NCI-H345 treated with DMSO at 0.1 percent for 48 hours (cell line): ENCODE data around the gene SEPHS1.
"Not testable (repeated sequence)": the region's sequence is repeated elsewhere in the genome, so short reads cannot be mapped to it uniquely, and the experiment has no call there.

Experiments
- DNase-seq: peaks from one replicate; lab custom pipeline; 2025; ENCODE audit not compliant: unreplicated experiment; lab: John Stamatoyannopoulos, UW

Gene SEPHS1

DNA sequence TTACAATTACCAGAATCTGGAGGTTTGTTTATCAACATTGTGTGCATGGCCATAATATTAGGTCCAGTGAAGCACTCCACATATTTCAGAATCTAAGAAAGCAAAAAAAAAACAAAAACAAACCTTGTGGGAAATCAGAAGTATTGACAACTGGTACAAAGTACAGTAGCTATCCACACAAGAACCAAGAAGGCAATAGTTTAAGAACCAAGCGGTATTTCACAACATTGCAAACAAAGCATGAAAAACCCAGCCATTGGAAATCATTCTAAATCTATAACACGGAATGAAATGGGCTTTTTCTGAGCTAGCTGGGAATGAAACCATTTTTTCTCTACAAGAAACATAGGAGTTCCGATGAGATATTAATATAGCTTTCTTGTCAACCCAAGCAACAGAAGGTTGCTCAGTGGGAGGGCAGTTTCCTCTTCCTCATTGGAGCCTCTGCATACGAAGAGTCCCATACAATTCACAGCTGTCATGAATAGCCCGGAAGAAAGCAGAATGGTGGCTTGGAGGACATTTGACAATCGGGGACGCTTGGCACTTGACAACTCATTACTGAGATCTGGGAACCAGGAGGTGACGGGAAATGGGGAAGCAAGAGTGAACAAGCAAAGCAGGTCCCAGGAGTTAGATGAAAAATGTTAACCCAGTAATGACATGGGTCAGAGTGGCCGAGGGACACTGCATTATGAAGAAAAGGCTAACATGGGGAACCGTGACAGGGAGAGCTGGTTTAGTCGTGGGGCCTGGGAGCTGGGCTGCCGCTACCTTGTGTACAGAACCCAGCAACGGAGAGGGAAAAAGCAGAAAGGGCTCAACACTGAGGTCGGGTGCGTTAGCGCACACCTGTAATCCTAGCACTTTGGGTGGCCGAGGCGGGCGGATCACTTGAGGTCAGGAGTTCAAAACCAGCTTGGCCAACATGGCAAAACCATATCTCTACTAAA, 56.0 kb downstream of the SEPHS1 start:
- no peak for DNase-seq

DNA sequence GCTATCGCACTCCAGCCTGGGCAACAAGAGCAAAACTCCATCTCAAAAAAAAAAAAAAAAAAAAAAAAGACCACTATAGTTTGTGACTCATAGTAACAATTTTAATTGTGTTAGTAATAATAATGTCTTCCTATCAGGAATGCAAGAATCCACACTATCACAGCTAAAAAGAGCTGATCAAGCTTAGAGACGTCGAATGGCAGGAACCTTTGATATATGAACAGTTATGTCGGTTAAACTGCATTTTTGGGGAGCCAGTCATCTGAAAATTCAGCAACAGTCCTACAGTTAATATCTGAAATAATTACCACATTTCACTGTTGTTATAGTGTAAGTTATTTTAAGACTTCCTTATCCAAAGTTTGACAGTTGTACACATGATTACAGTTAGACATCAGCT, 57.0 kb downstream of the SEPHS1 start:
- no peak for DNase-seq

DNA sequence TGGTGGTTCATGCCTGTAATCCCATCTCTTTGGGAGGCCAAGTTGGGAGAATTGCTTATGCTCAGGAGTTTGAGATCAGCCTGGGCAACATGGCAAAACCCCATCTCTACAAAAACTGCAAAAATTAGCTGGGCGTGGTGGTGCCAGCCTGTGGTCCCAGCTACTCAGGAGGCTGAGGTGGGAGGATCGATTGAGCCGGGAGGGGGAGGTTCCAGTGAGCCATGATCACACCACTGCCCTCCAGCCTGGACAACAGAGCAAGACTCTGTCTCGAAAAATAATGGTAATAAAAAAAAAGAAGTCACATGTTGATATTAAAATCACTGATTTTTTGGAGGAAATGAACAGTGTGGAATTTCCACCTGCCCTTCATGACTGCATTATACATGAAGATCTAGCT, 64.0 kb downstream of the SEPHS1 start:
- DNase-seq: no peak

DNA sequence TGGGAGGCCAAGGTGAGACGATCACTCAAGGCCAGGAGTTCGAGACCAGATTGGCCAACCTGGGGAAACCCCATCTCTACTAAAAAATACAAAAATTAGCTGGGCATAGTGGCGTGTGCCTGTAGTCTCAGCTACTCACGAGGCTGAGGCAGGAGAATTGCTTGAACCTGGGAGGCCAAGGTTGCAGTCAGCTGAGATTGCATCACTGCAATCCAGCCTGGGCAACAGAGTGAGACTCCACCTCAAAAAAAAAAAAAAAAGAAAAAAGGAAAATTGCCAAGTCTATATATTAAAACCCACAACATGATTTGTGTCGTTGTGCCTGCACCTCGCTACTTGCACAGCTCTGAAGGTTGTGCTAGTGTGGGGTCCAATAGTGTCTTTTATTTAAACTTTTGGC, 65.7 kb downstream of the SEPHS1 start:
- DNase-seq: not testable (repeated sequence)

DNA sequence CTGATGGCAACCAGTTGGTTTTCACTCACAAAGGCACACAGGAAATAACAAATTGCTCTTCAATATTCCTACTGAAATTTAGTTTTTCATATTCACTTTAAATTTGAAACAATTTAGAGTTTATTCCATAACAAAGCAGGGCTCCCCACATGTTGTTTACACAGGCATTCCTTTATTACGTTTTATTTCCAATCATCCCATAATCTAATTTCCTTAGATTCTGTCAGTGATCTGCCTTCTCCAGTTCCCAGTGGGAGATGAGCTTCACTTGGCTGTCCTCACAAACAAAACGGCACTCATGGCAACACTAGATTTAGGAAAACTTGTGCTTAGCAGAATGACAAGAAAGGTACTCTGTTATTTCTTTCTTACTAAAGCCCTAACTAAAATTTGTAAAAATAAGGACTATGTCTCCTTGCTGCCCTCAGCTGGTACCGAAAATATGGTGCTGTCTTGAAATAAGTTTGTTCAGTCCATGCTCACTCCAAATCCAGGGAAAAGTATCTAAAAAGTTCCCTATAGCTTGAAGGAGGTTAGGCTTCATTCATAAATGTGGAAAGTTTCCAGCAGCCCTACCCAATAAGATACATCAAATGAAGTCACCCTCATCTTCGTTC, 71.2 kb downstream of the SEPHS1 start:
- DNase-seq: no peak

DNA sequence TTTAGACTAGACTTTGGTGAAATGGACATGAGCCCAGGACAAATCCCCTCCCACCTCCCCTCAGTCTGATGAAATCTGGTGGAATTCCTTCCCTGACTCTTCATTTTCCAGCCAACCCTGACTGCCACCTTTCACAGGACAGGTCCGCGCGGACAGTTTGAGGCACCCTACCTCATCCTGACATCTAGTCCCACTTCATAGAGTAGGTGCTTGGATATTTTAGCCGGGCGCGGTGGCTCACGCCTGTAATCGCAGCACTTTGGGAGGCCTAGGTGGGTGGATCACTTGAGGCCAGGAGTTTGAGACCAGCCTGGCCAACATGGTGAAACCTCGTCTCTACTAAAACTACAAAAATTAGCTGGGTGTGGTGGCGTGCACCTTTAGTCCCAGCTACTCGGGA, 71.9 kb downstream of the SEPHS1 start:
- DNase-seq: not testable (repeated sequence)

DNA sequence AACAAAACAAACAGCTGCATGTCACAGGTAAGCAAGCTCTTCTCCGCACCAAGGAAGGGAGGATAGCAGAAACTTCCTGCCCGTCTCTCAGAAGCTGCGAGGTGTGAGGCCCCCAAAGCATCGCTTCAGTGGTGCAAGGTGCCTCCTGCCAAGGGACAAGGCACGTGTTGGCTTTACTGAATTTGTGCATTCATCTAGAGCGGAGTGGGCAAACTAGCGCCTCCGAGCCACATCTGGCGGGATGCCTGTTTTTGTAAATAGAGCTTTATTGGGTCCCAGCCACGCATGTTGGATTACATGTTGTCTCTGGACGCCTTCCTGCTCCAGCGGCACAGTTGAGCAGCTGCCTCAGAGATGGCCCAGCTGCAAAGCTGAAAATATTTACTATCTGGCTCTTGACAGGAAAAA, 75.9 kb downstream of the SEPHS1 start:
- DNase-seq: no peak

DNA sequence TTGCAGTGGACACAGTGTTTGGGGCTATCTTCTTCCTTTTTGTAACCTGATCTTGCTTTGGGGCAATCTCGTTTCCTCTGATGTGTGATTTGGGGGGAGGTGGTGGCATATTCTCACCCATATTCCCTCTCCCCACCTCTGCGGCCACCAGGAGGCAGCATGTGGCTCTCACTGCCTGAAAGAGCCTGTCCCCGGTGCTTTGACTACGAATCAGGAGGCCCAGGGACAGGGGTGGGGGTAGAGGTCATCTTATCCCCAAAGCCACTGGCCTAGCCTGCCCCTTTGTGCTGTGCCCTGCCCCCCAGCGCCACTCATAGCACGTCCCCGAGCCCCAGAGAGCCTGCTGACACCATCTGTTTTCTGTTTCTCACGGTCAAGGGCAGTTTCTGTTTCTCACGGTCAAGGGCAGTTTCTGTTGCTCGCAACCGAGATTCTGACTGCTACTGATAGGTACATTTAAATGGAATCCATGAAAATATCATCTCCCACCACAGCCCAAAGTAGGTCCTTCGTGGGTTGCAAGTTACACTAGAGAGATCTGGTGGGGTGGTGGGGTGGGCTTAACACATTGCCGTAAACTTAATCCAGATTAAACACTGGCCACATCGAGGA, 76.4 kb downstream of the SEPHS1 start:
- DNase-seq: no peak

DNA sequence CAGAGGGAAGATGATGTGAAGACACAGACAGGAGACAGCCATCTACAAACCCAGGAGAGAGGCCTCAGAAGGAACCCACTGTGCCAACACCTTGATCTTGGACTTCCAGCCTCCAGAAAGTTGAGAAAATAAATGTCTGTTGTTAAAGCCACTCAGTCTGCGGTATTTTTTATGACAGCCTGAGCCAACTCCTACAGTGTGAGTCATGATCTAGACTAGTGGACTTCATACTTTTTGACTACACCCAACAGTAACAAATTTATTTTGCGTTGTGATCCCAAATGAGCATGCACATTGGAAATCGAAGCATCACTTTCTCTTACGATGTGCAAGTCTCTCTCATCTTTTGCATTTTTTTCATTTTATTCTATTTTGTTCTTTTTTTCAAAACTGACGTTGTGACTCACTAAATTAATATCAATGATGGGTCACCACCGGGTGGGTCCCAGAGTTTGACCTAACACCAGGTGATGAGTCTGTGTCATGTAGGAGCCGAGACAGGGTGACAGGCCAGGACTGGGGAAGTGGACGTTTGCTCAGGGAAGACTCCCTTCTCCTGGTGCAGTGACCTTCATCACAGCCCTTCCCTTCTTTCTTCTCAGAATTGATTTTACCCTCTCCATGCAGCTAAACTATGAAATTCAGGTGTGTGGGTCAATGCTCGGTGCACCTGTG, 77.1 kb downstream of the SEPHS1 start:
- DNase-seq: no peak

DNA sequence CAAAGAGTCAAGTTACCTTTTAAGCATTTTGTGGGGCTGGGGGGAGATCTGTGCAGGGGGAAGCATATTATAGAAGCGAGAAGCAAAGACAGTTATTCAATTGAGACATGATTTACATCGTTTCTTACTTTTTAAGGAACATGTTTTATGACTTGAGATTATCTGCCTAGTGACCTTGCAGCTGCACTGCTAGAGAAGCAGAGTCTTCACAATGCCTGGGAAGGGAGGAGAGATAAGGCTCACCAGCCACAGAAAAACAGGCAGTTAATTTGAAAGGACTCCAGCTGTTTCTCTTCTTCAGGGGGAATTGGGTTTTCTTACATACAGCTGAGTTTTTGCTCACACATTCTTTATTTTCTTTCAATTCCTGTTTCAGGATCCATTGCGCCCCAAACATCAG, 79.3 kb downstream of the SEPHS1 start:
- DNase-seq: no peak

DNA sequence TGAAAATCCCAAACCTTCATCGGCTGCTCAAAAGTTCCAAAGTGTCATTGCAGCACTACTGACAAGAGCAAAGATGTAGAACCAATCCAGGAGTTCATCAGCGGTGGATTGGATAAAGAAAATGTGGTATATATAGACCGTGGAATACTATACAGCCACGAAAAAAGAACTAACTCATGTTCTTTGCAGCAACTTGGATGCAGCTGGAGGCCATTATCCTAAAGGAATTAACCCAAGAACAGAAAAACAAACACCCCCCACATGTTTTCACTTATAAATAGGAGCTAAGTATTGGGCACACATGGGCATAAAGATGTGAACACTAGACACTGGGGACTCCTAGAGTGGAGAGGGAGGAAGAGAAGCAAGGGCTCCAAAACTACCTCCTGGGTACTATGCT, 79.8 kb downstream of the SEPHS1 start:
- no peak for DNase-seq
